Activated CD4-positive, alpha-beta T cell treated with anti-CD3 and anti-CD28 coated beads for 4 hours (primary cell): ENCODE results near the gene HAUS2.
"Not testable (repeated sequence)": the region's sequence is repeated elsewhere in the genome, so short reads cannot be mapped to it uniquely, and the experiment has no call there.

Source experiments
- DNase-seq, 2 donors: peaks; one replicate each; pipeline ENCODE4 v3.0.0-alpha.2; 2020

The HAUS2 gene

GRCh38 chr15:42576040-42576594, 27.5 kb downstream of the HAUS2 start:
- DNase-seq, result no peak

- DNase-seq, result no peak
Observed at GRCh38 chr15:42576776-42577175, 28.1 kb downstream of the HAUS2 start.

- DNase-seq, result no peak
Observed at GRCh38 chr15:42577514-42578031, 28.9 kb downstream of the HAUS2 start.

- no peak for DNase-seq
Observed at GRCh38 chr15:42578984-42579537, 30.4 kb downstream of the HAUS2 start.

GRCh38 chr15:42581272-42581730, 32.7 kb downstream of the HAUS2 start:
- DNase-seq, result peak; percentile 69 to 73

GRCh38 chr15:42582569-42583375, 34.1 kb downstream of the HAUS2 start:
- no peak for DNase-seq

GRCh38 chr15:42584031-42584765, 35.6 kb downstream of the HAUS2 start:
- no peak for DNase-seq

GRCh38 chr15:42590619-42591237, 42.1 kb downstream of the HAUS2 start:
- no peak for DNase-seq

- no peak for DNase-seq
Observed at GRCh38 chr15:42591238-42591934, 42.7 kb downstream of the HAUS2 start.

GRCh38 chr15:42592716-42593115, 44.1 kb downstream of the HAUS2 start:
- DNase-seq, result no peak

- no peak for DNase-seq
Observed at GRCh38 chr15:42593143-42593542, 44.5 kb downstream of the HAUS2 start.

GRCh38 chr15:42594095-42594494, 45.5 kb downstream of the HAUS2 start:
- DNase-seq, result no peak

GRCh38 chr15:42595626-42596240, 47.1 kb downstream of the HAUS2 start:
- no peak for DNase-seq

GRCh38 chr15:42601316-42601715, 52.7 kb downstream of the HAUS2 start:
- not testable (repeated sequence) for DNase-seq

- no peak for DNase-seq
Observed at GRCh38 chr15:42602501-42602900, 53.9 kb downstream of the HAUS2 start.

GRCh38 chr15:42603978-42604377, 55.3 kb downstream of the HAUS2 start:
- no peak for DNase-seq

GRCh38 chr15:42604894-42605744, 56.5 kb downstream of the HAUS2 start:
- no peak for DNase-seq

GRCh38 chr15:42605796-42606195, 57.2 kb downstream of the HAUS2 start:
- DNase-seq, result no peak

GRCh38 chr15:42608110-42608531, 59.5 kb downstream of the HAUS2 start:
- peak in 1 of 2 donors; percentile 13 for DNase-seq

- no peak for DNase-seq
Observed at GRCh38 chr15:42608752-42609488, 60.3 kb downstream of the HAUS2 start.
